ENCODE results near the gene C3orf20.

The C3orf20 gene

DNA sequence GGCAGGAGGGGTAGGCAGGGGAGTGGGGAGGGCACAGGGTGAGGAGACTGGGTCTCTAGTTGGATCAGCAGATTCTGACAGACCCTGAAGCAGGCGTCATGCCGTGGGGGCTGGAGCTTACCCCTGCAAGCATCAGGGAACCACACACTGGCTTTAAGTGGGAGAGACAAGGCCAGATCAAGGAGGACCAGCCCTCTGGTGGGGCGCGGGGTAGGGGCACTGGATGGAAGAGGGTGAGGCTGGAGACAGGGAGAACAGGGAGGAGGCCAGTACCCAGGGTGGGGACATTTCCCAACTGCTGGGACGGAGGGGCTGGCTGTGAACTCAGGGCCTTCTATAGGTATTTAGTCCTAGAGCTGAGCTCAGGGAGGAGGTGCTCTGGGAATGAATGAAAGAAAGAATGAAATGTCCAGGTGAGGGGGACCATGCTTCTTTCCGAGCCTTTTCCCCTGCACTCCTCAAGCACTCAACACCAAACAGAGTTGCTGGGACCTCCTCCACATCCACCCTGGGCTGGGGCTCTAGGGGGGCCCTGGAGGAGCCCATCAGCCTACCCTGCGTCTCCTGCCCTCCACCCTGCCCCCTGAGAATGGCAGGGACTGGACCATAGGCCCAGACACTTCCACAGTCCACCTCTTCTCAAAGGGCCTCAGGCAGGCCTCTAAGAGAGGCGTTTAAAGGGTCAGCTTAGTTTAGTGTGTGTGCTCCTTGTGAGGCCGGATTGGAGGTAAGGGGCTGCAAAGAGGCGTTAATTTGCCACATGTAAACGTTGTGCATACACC lies 94.8 kb downstream of the C3orf20 start:
- DNase-seq (ENCODE audit: extremely low read depth, low read depth): no peak
- TF ChIP-seq, protein P1, sequence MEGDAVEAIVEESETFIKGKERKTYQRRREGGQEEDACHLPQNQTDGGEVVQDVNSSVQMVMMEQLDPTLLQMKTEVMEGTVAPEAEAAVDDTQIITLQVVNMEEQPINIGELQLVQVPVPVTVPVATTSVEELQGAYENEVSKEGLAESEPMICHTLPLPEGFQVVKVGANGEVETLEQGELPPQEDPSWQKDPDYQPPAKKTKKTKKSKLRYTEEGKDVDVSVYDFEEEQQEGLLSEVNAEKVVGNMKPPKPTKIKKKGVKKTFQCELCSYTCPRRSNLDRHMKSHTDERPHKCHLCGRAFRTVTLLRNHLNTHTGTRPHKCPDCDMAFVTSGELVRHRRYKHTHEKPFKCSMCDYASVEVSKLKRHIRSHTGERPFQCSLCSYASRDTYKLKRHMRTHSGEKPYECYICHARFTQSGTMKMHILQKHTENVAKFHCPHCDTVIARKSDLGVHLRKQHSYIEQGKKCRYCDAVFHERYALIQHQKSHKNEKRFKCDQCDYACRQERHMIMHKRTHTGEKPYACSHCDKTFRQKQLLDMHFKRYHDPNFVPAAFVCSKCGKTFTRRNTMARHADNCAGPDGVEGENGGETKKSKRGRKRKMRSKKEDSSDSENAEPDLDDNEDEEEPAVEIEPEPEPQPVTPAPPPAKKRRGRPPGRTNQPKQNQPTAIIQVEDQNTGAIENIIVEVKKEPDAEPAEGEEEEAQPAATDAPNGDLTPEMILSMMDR (IDR thresholded peaks at IDR 0.05; ENCODE audit: low read depth, low read length): no peak

DNA sequence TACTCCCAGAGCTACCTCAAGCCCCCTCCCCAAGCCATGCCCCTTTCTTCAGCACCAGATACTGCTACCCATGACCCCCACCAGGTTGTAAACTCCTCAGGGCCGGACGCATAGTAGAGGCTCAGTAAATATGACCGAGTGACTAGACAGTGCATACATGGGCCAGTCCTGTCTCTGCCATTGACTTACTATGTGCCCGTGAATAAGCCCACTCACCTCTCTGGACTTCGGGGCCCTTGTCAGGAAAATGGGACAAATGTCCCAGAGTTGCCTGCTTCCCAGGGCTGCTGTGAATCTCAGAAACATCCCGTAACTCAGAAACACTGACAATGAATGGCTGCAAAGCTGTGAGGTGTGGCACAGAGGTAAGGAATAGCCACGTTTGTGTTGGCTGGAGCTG lies 95.7 kb downstream of the C3orf20 start:
- TF ChIP-seq, protein P1 (IDR thresholded peaks at IDR 0.05; ENCODE audit: low read depth, low read length): no peak
- DNase-seq (ENCODE audit: extremely low read depth, low read depth): no peak

DNA sequence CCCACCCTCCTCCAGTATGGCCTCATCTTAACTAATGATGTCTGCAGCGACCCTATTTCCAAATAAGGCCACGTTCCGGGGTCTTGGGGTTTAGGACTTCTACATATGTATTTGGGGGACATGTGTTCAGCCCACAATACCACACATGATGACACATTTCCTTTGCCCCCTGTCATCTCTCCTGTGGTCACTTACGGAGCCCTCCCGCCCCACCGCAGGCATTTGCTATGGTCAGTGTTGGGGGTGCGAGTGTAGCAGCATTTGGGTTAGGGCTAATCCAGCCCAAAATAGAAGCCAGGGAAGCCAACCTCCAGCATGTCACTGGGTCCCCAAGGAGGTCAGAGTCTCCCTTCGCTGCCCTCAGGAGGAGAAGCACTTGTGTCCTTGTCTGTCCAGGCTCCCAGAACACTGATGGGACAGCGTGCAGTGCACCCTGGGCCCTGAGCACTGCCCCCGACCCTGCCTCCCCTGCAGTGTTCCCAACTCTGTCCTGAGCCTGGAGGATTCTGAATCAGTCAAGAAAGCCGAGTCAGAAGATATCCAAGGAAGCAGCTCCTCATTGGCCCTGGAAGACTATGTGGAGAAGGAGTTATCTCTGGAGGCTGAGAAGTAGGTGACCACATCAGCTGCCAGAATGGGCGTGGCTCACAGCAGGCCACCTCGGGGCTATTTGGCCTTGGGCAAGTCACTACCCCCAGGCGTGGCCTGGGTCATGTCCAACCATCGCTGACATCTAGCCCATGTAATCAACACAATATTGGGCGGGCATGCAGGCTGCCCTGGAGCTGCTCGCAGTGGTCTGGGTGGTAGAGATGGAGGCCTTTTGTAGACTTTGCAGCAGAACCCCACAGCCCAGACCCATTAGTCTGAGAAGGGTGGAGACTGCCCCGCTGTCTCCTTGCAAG lies 96.9 kb downstream of the C3orf20 start:
- DNase-seq (ENCODE audit: extremely low read depth, low read depth): no peak
- TF ChIP-seq, protein P1 (IDR thresholded peaks at IDR 0.05; ENCODE audit: low read depth, low read length): no peak

DNA sequence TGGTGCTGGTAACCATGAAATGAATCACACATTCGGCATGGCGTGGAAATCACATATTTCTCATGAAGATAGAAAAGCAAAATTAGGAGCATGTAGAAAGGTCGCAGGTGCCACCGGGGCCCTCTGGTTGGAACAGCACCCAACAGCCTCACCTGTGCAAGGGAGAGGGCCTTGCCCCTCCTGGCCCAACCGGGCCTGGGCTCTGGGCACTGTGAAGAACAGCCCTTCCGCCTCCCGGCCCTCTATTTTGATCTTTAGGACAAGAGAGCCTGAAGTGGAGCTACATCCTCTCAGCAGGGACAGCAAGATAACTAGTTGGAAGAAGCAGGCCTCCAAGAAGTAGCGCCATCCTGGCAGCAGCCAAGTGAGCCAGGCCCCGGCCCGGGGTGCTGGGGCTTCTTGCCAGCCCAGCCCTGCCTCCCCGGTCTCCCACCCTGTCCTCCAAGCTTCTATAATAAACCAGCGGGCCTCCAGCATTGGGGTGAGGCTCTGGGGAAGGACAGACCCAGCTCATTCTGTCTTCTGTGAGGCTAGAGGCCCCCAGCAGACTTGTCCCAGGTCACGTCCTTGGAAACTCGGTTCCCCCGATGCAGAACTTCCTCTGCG lies 97.7 kb downstream of the C3orf20 start:
- TF ChIP-seq, protein P1 (IDR thresholded peaks at IDR 0.05; ENCODE audit: low read depth, low read length): no peak
- DNase-seq (ENCODE audit: extremely low read depth, low read depth): no peak

DNA sequence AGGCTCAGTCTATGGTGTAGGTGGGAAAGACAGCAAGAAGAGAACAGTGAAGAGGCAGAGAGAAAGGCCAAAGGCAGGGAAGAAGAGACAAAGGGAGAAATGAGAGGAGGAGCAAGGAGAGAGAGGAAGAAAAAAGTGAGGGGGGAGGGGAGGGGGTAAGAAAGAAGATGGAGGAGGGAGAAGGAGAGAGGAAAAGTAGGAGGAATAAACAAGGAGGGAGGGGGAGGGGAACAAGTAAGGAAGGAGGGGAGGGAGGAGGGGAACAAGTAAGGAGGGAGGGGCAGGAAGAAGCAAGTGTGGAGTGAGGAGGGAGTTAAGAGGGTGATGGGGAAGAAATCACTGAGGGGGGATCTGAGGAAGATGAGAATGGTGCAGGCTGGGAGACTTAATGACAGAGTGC lies 98.3 kb downstream of the C3orf20 start:
- no peak for DNase-seq (ENCODE audit: extremely low read depth, low read depth)
- TF ChIP-seq, protein P1 (IDR thresholded peaks at IDR 0.05; ENCODE audit: low read depth, low read length): no peak

DNA sequence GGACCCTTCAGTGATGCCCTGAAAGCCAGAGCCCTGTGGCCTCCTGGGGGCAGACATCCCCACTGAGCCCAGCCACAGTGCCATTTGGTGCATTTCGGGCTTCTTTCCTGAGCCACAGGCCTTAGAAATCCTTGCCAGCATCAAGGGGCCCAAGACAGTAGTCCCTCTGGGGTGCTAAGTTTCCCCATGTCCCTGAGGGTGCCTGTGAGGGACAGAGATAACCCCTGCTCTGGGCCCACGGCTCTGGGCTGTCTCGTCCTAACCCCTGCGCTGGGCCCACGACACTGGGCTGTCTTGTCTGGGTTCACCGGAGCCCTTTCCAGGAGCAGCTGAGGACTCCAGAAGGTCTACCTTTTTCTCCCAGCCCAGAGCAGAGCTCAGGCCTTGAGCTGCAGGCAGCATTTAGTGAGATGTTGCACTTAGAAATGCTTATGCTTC lies 98.8 kb downstream of the C3orf20 start:
- DNase-seq (ENCODE audit: extremely low read depth, low read depth): no peak
- TF ChIP-seq, protein P1 (IDR thresholded peaks at IDR 0.05; ENCODE audit: low read depth, low read length): no peak
